Dedifferentiated amniotic fluid mesenchymal stem cell (primary cell): ENCODE data around the gene HOXD4.

Experiments used
- DNase-seq: peaks from one replicate; pipeline ENCODE4 v3.0.0-alpha.2; 2016; ENCODE audit errors: extremely low spot score

The HOXD4 gene

DNA sequence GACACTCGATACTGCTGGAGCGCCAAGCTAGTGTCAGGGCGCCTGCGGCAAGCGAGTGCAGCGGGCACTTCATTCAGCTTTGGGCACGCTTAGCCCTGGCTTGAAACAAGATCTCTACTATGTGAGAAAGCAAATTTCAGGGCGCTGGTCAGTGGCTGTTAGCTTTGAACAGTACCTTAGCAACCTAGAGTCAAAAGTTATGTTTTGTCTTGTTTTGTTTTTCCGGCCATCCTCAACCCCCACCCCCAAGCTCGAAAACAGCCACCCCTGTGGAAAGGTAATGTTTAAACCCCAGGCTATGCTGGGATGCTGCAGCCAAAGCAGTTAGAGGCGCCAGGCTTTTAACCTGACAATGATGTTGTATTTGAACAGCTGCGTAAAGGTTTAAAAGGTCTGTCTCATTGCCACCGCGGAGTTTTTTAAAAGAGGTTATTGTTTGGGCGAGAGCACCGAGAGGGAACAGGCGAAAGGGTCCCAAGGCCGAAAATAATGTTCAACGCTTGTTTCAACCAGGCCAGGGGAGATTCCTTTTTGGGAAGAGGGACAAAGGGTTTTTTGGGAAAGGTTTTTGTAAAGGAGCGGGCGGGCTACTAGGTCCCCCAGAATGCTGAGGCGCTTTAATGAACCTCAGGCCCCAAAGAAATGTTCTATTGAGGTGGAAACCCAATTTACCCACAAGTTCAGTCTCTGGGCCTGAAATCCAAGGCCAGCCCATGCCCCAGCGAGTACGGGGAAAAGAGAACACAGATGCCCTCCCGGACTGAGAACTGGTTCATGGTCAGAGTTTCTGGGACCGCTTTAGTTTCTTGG lies 37.0 kb upstream of the HOXD4 start:
- no peak for DNase-seq

GRCh38 chr2:176114930-176115625 lies 36.3 kb upstream of the HOXD4 start:
- no peak for DNase-seq

DNA sequence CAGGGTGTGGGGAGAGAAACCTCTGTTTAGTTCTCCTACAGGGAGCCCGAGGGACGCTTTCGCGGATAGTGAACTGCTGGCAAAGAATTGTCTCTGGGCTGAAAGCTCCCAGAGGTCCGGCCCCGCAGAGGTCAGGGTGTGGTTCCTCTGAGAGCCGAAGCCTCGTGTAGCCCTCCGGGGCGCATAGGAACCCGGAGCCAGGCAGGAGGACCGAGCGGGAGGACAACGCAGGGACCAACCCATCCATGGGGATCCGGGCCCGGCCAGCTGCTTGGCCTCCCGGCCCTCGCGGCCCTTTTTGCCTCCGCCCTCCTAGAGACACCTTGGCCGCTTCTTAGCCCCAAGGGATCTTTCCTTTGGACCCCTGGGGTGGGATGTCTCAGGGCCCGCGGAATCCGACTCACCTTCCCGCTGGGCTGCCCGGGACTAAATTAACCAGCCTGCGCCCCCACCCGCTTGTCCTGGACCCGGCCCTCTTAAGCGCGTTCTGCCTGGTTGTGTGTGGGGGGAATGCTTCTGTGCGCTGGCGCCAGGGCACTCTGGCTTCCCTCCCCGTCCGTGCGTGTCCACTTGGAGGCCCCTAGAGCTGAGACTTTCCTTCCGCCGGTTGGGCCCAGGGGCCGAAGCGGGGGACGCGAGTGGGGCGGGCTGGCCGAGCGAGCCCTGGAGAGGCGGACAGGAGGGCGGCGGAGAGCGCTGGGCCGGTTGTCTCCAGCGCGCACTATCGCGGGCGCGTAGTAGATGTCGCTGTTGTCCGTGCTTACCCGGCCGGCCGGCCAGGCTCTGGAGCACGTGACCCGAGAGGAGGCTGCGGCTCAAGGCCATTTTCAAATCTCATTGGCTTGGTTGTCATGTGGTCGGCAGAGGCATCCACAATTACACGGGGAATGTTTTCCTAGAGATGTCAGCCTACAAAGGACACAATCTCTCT lies 35.2 kb upstream of the HOXD4 start, which contains the start of gene HOXD10:
HOXD10 (plus strand) TSS at position 896 of the 931 bp plus-strand sequence. CDS start 56 bp downstream, outside the sequence.
- DNase-seq, result no peak

DNA sequence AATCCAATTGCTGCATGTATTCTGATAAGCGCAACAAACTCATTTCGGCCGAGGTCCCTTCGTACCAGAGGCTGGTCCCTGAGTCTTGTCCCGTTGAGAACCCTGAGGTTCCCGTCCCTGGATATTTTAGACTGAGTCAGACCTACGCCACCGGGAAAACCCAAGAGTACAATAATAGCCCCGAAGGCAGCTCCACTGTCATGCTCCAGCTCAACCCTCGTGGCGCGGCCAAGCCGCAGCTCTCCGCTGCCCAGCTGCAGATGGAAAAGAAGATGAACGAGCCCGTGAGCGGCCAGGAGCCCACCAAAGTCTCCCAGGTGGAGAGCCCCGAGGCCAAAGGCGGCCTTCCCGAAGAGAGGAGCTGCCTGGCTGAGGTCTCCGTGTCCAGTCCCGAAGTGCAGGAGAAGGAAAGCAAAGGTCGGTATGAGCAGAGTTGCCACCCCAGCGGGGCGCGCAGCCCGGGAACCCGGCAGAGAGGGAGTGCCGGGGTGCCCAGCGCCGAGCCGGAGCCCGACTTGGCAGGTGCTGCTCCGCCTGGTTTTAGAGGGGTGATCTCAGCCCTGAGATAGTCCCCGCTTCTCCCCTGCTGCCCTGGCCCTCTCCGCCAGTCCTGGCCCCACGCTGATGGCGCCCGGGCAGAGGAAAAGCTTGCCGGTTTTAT lies 34.1 kb upstream of the HOXD4 start:
- DNase-seq, result no peak

DNA sequence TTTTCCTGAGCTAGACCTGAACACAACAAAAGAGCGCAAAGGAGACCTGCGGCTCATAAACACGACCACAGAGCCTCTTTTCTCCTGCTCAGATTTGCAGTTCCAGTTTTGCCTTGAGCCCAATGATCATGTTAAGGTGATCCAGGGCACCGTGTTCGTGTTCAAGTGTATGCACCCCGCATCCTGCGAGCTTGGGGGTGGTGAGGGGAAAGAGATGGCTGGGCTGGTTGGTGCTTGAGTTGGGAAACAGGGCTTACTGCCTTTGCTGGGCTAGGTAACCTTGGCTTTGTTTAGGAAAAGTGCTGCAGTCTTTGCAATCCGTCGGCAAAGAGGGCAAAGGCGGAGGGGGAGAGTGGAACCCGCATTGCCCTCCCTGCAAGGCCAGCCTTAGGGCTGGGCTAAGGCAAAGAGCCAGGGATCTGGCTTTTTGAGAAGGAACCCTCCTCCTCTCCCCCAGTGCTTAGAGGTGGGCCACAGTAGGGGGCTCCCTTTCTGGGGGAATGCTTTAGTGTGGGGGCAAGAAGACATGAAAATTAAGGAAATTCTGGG lies 33.5 kb upstream of the HOXD4 start:
- no peak for DNase-seq

GRCh38 chr2:176118601-176119339 lies 32.6 kb upstream of the HOXD4 start:
- no peak for DNase-seq

- DNase-seq, result no peak
These were observed 30.8 kb upstream of the HOXD4 start for GRCh38 chr2:176120364-176121189.

GRCh38 chr2:176121190-176122051 lies 29.9 kb upstream of the HOXD4 start:
- no peak for DNase-seq

DNA sequence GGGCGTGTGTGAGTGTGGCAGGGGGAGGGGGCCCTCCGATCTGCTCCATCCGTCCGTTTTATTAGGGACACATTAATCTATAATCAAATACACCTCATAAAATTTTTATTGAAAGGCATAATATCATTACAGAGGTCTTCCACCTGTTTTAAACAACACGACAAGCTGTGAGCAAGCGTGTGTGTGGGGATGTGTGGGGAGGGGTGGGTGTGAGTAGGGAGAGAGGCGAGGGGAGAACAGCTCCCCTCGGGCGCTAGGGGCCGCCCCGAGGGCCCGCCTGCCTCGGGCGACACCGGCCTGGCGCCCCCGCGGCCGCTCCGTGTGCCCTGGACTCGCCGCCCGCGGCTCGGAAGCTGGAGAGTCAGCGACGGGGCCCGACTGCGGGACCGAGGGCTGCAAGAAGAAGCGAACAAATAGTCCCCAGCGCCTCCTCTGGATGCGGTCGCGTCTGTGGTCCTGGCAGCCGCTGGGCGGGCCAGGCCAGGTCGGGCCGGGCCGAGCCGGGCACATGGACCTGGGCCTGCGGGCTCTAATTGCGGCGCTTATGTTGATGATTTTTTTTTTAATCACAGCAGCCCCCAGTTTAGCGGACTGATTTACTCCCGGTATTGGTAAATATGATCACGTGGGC lies 29.2 kb upstream of the HOXD4 start:
- DNase-seq, result no peak

- no peak for DNase-seq
These were observed 28.5 kb upstream of the HOXD4 start, which contains the start of gene HOXD9 for GRCh38 chr2:176122683-176123410. Gene HOXD9 (plus strand): TSS chr2:176122719. CDS start chr2:176122769, 50 bp downstream.

DNA sequence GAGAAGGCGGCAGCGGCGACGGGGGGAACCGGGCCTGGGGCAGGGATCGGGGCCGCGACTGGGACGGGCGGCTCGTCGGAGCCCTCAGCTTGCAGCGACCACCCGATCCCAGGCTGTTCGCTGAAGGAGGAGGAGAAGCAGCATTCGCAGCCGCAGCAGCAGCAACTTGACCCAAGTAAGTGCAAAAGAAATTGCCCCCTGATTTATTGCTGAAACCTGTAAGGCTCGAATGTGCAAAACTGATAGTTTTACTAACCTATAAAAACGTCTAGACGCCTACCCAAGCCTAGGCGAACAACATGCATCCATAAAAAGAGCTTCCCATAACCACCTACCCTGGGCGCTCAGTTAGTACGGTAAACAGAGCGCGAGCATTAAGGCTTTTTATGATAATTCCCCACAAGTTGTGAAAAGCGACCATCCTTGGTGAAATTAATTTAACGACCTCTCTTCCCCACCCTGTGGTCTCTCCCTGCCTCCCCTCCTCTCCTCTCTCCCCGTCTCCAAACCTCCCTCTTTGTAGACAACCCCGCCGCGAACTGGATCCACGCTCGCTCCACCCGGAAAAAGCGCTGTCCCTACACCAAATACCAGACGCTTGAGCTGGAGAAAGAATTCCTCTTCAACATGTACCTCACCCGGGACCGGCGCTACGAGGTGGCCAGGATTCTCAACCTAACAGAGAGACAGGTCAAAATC lies 27.8 kb upstream of the HOXD4 start:
- no peak for DNase-seq

- DNase-seq, result no peak
These were observed 27.0 kb upstream of the HOXD4 start for GRCh38 chr2:176124110-176124946.

DNA sequence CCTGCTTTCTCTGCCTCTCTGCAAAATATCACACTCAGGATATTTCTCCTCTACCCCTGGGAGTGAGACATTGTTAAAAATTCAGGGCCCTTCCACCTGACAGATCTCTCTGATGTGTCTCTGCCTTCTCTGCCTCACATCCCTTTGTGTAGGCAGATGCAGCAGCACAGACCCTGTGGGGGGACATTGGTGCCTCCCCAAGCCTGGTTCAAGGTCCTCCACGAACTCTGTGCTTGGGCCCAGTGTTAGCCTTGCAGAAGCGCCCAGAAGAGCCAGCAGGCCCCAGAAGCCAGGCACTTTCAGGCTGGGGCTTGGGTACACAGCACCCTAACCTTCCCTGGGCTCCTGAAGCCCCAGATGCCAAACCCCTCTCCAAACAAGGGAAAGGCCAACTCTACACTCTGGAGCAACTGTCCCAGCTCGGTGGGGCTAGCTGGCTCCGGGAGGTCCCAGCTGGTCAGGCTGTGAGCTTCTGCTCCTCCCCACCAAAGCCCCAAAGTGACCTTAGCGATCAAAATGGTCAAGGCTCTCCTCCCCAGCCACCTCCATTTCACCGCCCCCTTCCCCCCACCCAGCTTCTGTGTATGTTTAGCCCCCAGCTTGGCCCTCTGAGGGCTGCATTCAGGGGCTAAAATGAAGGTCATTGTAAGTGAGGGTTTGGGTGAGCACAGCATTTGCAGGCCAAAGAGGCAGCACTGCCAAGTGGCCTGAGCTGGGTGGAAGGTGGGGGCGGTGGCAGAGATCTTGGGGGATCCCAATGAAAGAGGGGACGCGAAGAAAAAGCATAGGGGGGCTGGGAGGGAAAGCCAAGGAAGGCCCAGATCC lies 26.2 kb upstream of the HOXD4 start:
- no peak for DNase-seq

DNA sequence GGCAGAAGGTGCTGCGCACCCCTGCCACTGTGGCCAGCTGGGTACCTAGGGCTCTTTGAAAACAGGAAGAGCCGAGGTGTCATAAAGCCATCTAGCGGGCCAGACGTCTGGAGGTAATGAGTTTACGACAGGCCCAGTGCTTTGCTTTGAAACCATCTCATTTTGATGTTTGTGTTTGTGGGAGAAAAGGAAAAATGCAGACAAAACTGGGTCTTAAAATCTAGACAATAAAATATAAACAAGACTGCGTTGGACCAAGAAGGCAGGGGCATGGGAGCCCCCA lies 25.6 kb upstream of the HOXD4 start:
- DNase-seq, result no peak
